HG02763 (cell line): Measurements from ENCODE around the gene SCPEP1.
"Not testable (repeated sequence)": the region's sequence is repeated elsewhere in the genome, so short reads cannot be mapped to it uniquely, and the experiment has no call there.

Source experiments
- ATAC-seq: cut with Tn5 transposase; IDR thresholded peaks from one replicate; pipeline ENCODE4 v1.9.1; 2021; ENCODE audit warnings: mild to moderate bottlenecking, moderate library complexity; ENCODE audit not compliant: unreplicated experiment

SCPEP1 gene

GRCh38 chr17:56965241-56965640 is 12.7 kb upstream of the SCPEP1 start:
- ATAC-seq, result not testable (repeated sequence)

GRCh38 chr17:56965681-56966080 is 12.2 kb upstream of the SCPEP1 start:
- not testable (repeated sequence) for ATAC-seq

- no peak for ATAC-seq
Observed at GRCh38 chr17:56966338-56966737, 11.6 kb upstream of the SCPEP1 start.

GRCh38 chr17:56970974-56971373 is 7.0 kb upstream of the SCPEP1 start:
- ATAC-seq, result no peak

- ATAC-seq, result no peak
Observed at GRCh38 chr17:56972111-56972730, 5.7 kb upstream of the SCPEP1 start.

- ATAC-seq, result no peak
Observed at GRCh38 chr17:56973520-56973919, 4.4 kb upstream of the SCPEP1 start.

GRCh38 chr17:56974055-56974454 is 3.9 kb upstream of the SCPEP1 start:
- ATAC-seq, result no peak

GRCh38 chr17:56975656-56976055 is 2.3 kb upstream of the SCPEP1 start:
- ATAC-seq, result no peak

GRCh38 chr17:56976941-56977608 is 856 bp upstream of the SCPEP1 start:
- ATAC-seq, result no peak

- ATAC-seq, result peak; percentile 23
Observed at GRCh38 chr17:56978441-56979090, 635 bp downstream of the SCPEP1 start.

GRCh38 chr17:56979091-56979480 is 1.2 kb downstream of the SCPEP1 start:
- no peak for ATAC-seq

- not testable (repeated sequence) for ATAC-seq
Observed at GRCh38 chr17:56980526-56980925, 2.6 kb downstream of the SCPEP1 start.

GRCh38 chr17:56982312-56982711 is 4.4 kb downstream of the SCPEP1 start:
- ATAC-seq, result no peak

GRCh38 chr17:56983366-56983765 is 5.4 kb downstream of the SCPEP1 start:
- ATAC-seq, result no peak

- no peak for ATAC-seq
Observed at GRCh38 chr17:56985371-56986162, 7.6 kb downstream of the SCPEP1 start.

GRCh38 chr17:56987283-56987834 is 9.4 kb downstream of the SCPEP1 start:
- no peak for ATAC-seq

GRCh38 chr17:56988901-56989572 is 11.1 kb downstream of the SCPEP1 start:
- no peak for ATAC-seq

- ATAC-seq, result no peak
Observed at GRCh38 chr17:56992364-56992763, 14.4 kb downstream of the SCPEP1 start.

- ATAC-seq, result no peak
Observed at GRCh38 chr17:56994009-56994792, 16.3 kb downstream of the SCPEP1 start.

GRCh38 chr17:56995766-56996165 is 17.8 kb downstream of the SCPEP1 start:
- no peak for ATAC-seq
